Endothelial cell of umbilical vein (primary cell): ENCODE results near the gene MUC4.

Source experiments
- CTCF ChIP-seq, 2 donors: IDR thresholded peaks; 1 replicate in 1 of 2; 2 replicates in 1 of 2; pipeline ENCODE4 v1.5.1; 2011; ENCODE audit warnings: low read length in 2 of 2, mild to moderate bottlenecking in 2 of 2, moderate library complexity in 2 of 2, control low read depth in 1 of 2, inconsistent platforms in 1 of 2, low read depth in 1 of 2; ENCODE audit not compliant: insufficient read depth in 1 of 2; ENCODE audit errors: extremely low read depth in 1 of 2
- EZH2 ChIP-seq: IDR thresholded peaks from 2 replicates; pipeline ENCODE4 v1.6.1; 2012; ENCODE audit warnings: borderline replicate concordance, low read depth, mild to moderate bottlenecking, moderate library complexity, low read length, inconsistent platforms; ENCODE audit not compliant: severe bottlenecking
- FOS ChIP-seq: IDR thresholded peaks from 2 replicates; pipeline ENCODE4 v1.6.1; 2011; ENCODE audit warnings: mild to moderate bottlenecking, low read length, moderate library complexity, borderline replicate concordance; ENCODE audit not compliant: insufficient read depth
- GATA2 ChIP-seq: IDR thresholded peaks from 2 replicates; pipeline ENCODE4 v1.7.0; 2011; ENCODE audit warnings: low read depth, mild to moderate bottlenecking, moderate library complexity, mixed read lengths, low read length; ENCODE audit not compliant: insufficient read length, insufficient read depth
- JUN ChIP-seq: IDR thresholded peaks from 2 replicates; pipeline ENCODE4 v1.6.1; 2011; ENCODE audit warnings: borderline replicate concordance, low read depth; ENCODE audit not compliant: insufficient read length, insufficient read depth
- MAX ChIP-seq: IDR thresholded peaks from 2 replicates; pipeline ENCODE4 v1.6.1; 2011; ENCODE audit not compliant: insufficient read depth, insufficient read length
- MYC ChIP-seq: IDR thresholded peaks from one replicate; pipeline ENCODE4 v1.6.1; 2011; ENCODE audit warnings: mild to moderate bottlenecking, low read depth, low read length
- POLR2A ChIP-seq: IDR thresholded peaks from 2 replicates; pipeline ENCODE4 v1.6.1; 2012; ENCODE audit warnings: low read depth, mild to moderate bottlenecking, control low read depth, low read length
- POLR2AphosphoS5 ChIP-seq: IDR thresholded peaks from 2 replicates; pipeline ENCODE4 v1.6.1; 2012; ENCODE audit warnings: low read depth, mild to moderate bottlenecking, control low read depth, low read length, moderate library complexity; ENCODE audit not compliant: insufficient read depth

- TF ChIP-seq CTCF (IDR thresholded peaks at IDR 0.05; ENCODE audit: extremely low read depth in 1 of 2, insufficient read depth in 1 of 2, low read depth in 1 of 2, low read length in 2 of 2) (no peak), POLR2AphosphoS5 (no peak), POLR2A (no peak), EZH2 (no peak), MYC (no peak), JUN (no peak), MAX (no peak), GATA2 (no peak), FOS (no peak)
These were observed 111.4 kb downstream of the MUC4 start for GRCh38 chr3:195700319-195700718.
